OCI-LY7 (cell line): ENCODE data around the gene ETNPPL.

Source experiments
- CTCF ChIP-seq: fragments of 200-600 bp; sonication (generic); conservative IDR thresholded peaks from 2 replicates; pipeline ENCODE4 v1.5.1; 2014; ENCODE audit warnings: mild to moderate bottlenecking, antibody characterized with exemption, low read length, moderate library complexity, mixed read lengths
- EZH2phosphoT487 ChIP-seq: fragments of 200-600 bp; sonication (generic); IDR thresholded peaks from 2 replicates; pipeline ENCODE4 v1.6.1; 2018; ENCODE audit warnings: low read depth, borderline replicate concordance, mild to moderate bottlenecking, mixed run types, antibody characterized with exemption, low read length, moderate library complexity, mixed read lengths

GRCh38 chr4:108714880-108715279 is 48.0 kb downstream of the ETNPPL start:
- no peak for TF ChIP-seq CTCF
- no peak for TF ChIP-seq EZH2phosphoT487
